ENCODE data around the gene ID3.

Gene ID3

GRCh38 chr1:23517581-23517980 lies 41.7 kb downstream of the ID3 start:
- TF ChIP-seq, protein P1, sequence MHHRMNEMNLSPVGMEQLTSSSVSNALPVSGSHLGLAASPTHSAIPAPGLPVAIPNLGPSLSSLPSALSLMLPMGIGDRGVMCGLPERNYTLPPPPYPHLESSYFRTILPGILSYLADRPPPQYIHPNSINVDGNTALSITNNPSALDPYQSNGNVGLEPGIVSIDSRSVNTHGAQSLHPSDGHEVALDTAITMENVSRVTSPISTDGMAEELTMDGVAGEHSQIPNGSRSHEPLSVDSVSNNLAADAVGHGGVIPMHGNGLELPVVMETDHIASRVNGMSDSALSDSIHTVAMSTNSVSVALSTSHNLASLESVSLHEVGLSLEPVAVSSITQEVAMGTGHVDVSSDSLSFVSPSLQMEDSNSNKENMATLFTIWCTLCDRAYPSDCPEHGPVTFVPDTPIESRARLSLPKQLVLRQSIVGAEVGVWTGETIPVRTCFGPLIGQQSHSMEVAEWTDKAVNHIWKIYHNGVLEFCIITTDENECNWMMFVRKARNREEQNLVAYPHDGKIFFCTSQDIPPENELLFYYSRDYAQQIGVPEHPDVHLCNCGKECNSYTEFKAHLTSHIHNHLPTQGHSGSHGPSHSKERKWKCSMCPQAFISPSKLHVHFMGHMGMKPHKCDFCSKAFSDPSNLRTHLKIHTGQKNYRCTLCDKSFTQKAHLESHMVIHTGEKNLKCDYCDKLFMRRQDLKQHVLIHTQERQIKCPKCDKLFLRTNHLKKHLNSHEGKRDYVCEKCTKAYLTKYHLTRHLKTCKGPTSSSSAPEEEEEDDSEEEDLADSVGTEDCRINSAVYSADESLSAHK (tag by site-specific recombination; IDR thresholded peaks at IDR 0.05) = no peak
- TF ChIP-seq ZNF292 (tag by site-specific recombination; IDR thresholded peaks at IDR 0.05; ENCODE audit: borderline replicate concordance, low read depth) = no peak
- TF ChIP-seq ZNF488 (tag by site-specific recombination; IDR thresholded peaks at IDR 0.05) = no peak
- TF ChIP-seq ZBTB8A (tag by site-specific recombination; IDR thresholded peaks at IDR 0.05) = no peak
- no peak for TF ChIP-seq ZBTB48 (tag by site-specific recombination; IDR thresholded peaks at IDR 0.05)
- TF ChIP-seq ZNF174 (tag by site-specific recombination; IDR thresholded peaks at IDR 0.05) = no peak
- TF ChIP-seq ZBTB26 (tag by site-specific recombination; optimal IDR thresholded peaks at IDR 0.05) = no peak
- no peak for TF ChIP-seq ZNF791 (tag by site-specific recombination; IDR thresholded peaks at IDR 0.05)
- no peak for TF ChIP-seq GLI4 (tag by site-specific recombination; IDR thresholded peaks at IDR 0.05)
- TF ChIP-seq ZNF558 (tag by site-specific recombination; IDR thresholded peaks at IDR 0.05) = no peak
- TF ChIP-seq KLF1 (tag by site-specific recombination; IDR thresholded peaks at IDR 0.05) = no peak
- no peak for TF ChIP-seq ZNF302 (tag by site-specific recombination; IDR thresholded peaks at IDR 0.05; ENCODE audit: low read depth)
- H3K9me3 ChIP-seq (ENCODE audit: control insufficient read depth, insufficient read depth, low read depth, low read length) = no peaks in the 10 kb centered on the region
- peaks cover 38 to 92% of the 10 kb centered on the region in 2 experiments for H3K36me3 ChIP-seq (ENCODE audit: control insufficient read depth in 2 of 2, insufficient read depth in 1 of 2, low read length in 2 of 2)
- ChIA-PET CTCF (interaction anchor here (3.7 kb wide), 1 partner anchor 21 kb away, joined by 15 read pairs; no protein-coding TSS in a partner anchor), POLR2A (no interaction called here)
- no peak overlapping the region for H3K4me3 ChIP-seq (ENCODE audit: low read depth, low read length)
- H3K4me1 ChIP-seq (ENCODE audit: control insufficient read depth, insufficient read depth, low read length) = no peaks in the 10 kb centered on the region
- no peak overlapping the region for H3K27ac ChIP-seq (ENCODE audit: extremely low read depth, low read depth, low read length)

DNA sequence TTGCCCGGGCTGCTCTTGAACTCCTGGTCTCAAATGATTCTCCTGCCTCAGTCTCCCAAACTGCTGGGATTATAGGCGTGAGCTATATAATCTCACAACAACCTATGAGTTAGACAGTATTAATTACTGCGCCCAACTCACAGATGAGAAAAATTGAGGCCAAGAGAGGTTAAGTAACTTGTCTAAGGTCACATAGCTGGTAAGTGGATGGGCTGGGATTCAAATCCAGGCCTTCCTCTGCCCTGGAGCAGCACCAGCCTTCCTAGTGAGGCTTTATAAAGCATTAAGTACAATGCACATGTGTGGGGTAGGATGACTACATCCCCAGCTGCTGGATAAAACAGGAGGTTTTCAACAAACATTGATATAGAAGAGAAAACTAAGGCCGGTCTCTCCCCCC lies 43.4 kb downstream of the ID3 start:
- Histone ChIP-seq H3K36me3 (ENCODE audit: control insufficient read depth in 2 of 2, insufficient read depth in 1 of 2, low read length in 2 of 2) (peaks cover 51 to 92% of the 10 kb centered on the region in 2 experiments), H3K27ac (ENCODE audit: extremely low read depth, low read depth, low read length) (no peak overlapping the region), H3K9me3 (ENCODE audit: control insufficient read depth, insufficient read depth, low read depth, low read length) (no peaks in the 10 kb centered on the region), H3K4me1 (ENCODE audit: control insufficient read depth, insufficient read depth, low read length) (no peaks in the 10 kb centered on the region), H3K4me3 (ENCODE audit: low read depth, low read length) (no peak overlapping the region)
- CTCF ChIA-PET = interaction anchor here (0.7 to 3.2 kb wide), 5 partner anchors 9 to 295 kb away, joined by 3 to 12 read pairs (median 3); no protein-coding TSS in a partner anchor
- TF ChIP-seq GLI4 (tag by site-specific recombination; IDR thresholded peaks at IDR 0.05) = no peak
- TF ChIP-seq ZNF18 (tag by site-specific recombination; IDR thresholded peaks at IDR 0.05) = no peak
- TF ChIP-seq MZF1 (tag by site-specific recombination; IDR thresholded peaks at IDR 0.05; ENCODE audit: borderline replicate concordance) = peak; percentile 91; the same call in 1 of the 2 replicates
- TF ChIP-seq ZNF830 (tag by site-specific recombination; IDR thresholded peaks at IDR 0.05; ENCODE audit: low read depth) = no peak
- POLR2A ChIA-PET = interaction anchor here (1.2 to 1.6 kb wide), 2 partner anchors 10 to 12 kb away, joined by 3 read pairs; no protein-coding TSS in a partner anchor

Measured in HEK293 (cell line).